NK-92 treated with Interleukin-12 subunit alpha and Interleukin-12 subunit beta, amount 100 ng/mL, for 24 hours (cell line): ENCODE data around the gene ZNF761.
"Not testable (repeated sequence)": the region's sequence is repeated elsewhere in the genome, so short reads cannot be mapped to it uniquely, and the experiment has no call there.

ENCODE experiments used
- DNase-seq: peaks from one replicate; lab custom pipeline; 2025; lab: John Stamatoyannopoulos, UW

ZNF761 gene

GRCh38 chr19:53460131-53460721, 28.4 kb downstream of the ZNF761 start:
- not testable (repeated sequence) for DNase-seq

- DNase-seq, result no peak
Observed at GRCh38 chr19:53461866-53462265, 30.1 kb downstream of the ZNF761 start.

- DNase-seq, result no peak
Observed at GRCh38 chr19:53462861-53463260, 31.1 kb downstream of the ZNF761 start.

- no peak for DNase-seq
Observed at GRCh38 chr19:53463263-53463662, 31.5 kb downstream of the ZNF761 start.

GRCh38 chr19:53466726-53467484, 35.1 kb downstream of the ZNF761 start:
- no peak for DNase-seq

- DNase-seq, result peak; percentile 14
Observed at GRCh38 chr19:53467485-53468262, 35.9 kb downstream of the ZNF761 start, which contains the start of gene ZNF813. Gene ZNF813, plus strand, starts transcription at chr19:53467733. Its CDS starts 16,090 bp downstream, at chr19:53483823.

GRCh38 chr19:53468628-53469027, 36.8 kb downstream of the ZNF761 start:
- not testable (repeated sequence) for DNase-seq

GRCh38 chr19:53471916-53472315, 40.1 kb downstream of the ZNF761 start:
- DNase-seq, result no peak

GRCh38 chr19:53474832-53475231, 43.0 kb downstream of the ZNF761 start:
- DNase-seq, result not testable (repeated sequence)

- not testable (repeated sequence) for DNase-seq
Observed at GRCh38 chr19:53475470-53475869, 43.7 kb downstream of the ZNF761 start.

- DNase-seq, result not testable (repeated sequence)
Observed at GRCh38 chr19:53483751-53484150, 52.0 kb downstream of the ZNF761 start.

GRCh38 chr19:53485046-53486004, 53.5 kb downstream of the ZNF761 start:
- DNase-seq, result no peak

GRCh38 chr19:53492153-53492552, 60.4 kb downstream of the ZNF761 start:
- no peak for DNase-seq

GRCh38 chr19:53497311-53498023, 65.7 kb downstream of the ZNF761 start:
- not testable (repeated sequence) for DNase-seq

- DNase-seq, result not testable (repeated sequence)
Observed at GRCh38 chr19:53498024-53498395, 66.2 kb downstream of the ZNF761 start.

GRCh38 chr19:53503151-53503550, 71.4 kb downstream of the ZNF761 start:
- not testable (repeated sequence) for DNase-seq

GRCh38 chr19:53503671-53504364, 72.0 kb downstream of the ZNF761 start:
- DNase-seq, result not testable (repeated sequence)

- not testable (repeated sequence) for DNase-seq
Observed at GRCh38 chr19:53504365-53504703, 72.5 kb downstream of the ZNF761 start.

- no peak for DNase-seq
Observed at GRCh38 chr19:53504885-53505284, 73.1 kb downstream of the ZNF761 start.

- DNase-seq, result no peak
Observed at GRCh38 chr19:53506728-53507127, 74.9 kb downstream of the ZNF761 start.
